OCI-LY7 (cell line): Measurements from ENCODE around the gene AGMAT.

Source experiments
- CTCF ChIP-seq: fragments of 200-600 bp; sonication (generic); conservative IDR thresholded peaks from 2 replicates; pipeline ENCODE4 v1.5.1; 2014; ENCODE audit warnings: mild to moderate bottlenecking, antibody characterized with exemption, low read length, moderate library complexity, mixed read lengths
- EZH2phosphoT487 ChIP-seq: fragments of 200-600 bp; sonication (generic); IDR thresholded peaks from 2 replicates; pipeline ENCODE4 v1.6.1; 2018; ENCODE audit warnings: low read depth, borderline replicate concordance, mild to moderate bottlenecking, mixed run types, antibody characterized with exemption, low read length, moderate library complexity, mixed read lengths

- TF ChIP-seq CTCF (no peak), EZH2phosphoT487 (no peak)
Measured at GRCh38 chr1:15531682-15532081, 53.2 kb downstream of the AGMAT start.
